GM23338 (cell line): ENCODE results near the gene SKIC8. TPM values are rescaled to one million over a fixed set of nuclear protein-coding genes. Genes with fewer than 3 reads are reported as not detected.

ENCODE experiments used
- ATAC-seq: fragments of 200-7000 bp; cut with Tn5 transposase; 3 replicates; pipeline ENCODE4 v1.9.1; 2020
- DNase-seq: peaks from one replicate; pipeline ENCODE4 v3.0.0-alpha.2; 2015; ENCODE audit warnings: low spot score
- H2AFZ ChIP-seq: fragments of 200-600 bp; sonication (generic); 2 replicates; pipeline ENCODE4 v1.8.0; 2016; ENCODE audit warnings: antibody characterized with exemption, mild to moderate bottlenecking, moderate library complexity
- H3F3A ChIP-seq: fragments of 200-600 bp; sonication (generic); replicated peaks from 2 replicates; pipeline ENCODE4 v1.8.0; 2017; ENCODE audit warnings: antibody characterized with exemption, mixed run types, low read depth
- H3K27ac ChIP-seq: fragments of 200-600 bp; sonication (generic); 2 replicates; pipeline ENCODE4 v1.6.1; 2016; ENCODE audit warnings: low read depth
- H3K27me3 ChIP-seq: fragments of 200-600 bp; sonication (generic); 2 replicates; pipeline ENCODE4 v1.8.0; 2016; ENCODE audit warnings: mild to moderate bottlenecking, mixed run types, moderate library complexity; ENCODE audit not compliant: insufficient read depth
- H3K36me3 ChIP-seq: fragments of 200-600 bp; sonication (generic); 2 replicates; pipeline ENCODE4 v1.8.0; 2016; ENCODE audit warnings: mild to moderate bottlenecking; ENCODE audit not compliant: insufficient read depth
- H3K4me1 ChIP-seq: fragments of 200-600 bp; sonication (generic); 2 replicates; pipeline ENCODE4 v1.8.0; 2016; ENCODE audit warnings: mild to moderate bottlenecking, moderate library complexity; ENCODE audit not compliant: insufficient read depth
- H3K4me2 ChIP-seq: fragments of 200-600 bp; sonication (generic); 2 replicates; pipeline ENCODE4 v1.7.1; 2017; ENCODE audit warnings: mixed run types
- H3K4me3 ChIP-seq: fragments of 200-600 bp; sonication (generic); 2 replicates; pipeline ENCODE4 v1.6.1; 2016; ENCODE audit warnings: mixed run types
- H3K79me2 ChIP-seq: fragments of 200-600 bp; sonication (generic); replicated peaks from 2 replicates; pipeline ENCODE4 v1.8.0; 2017; ENCODE audit warnings: mild to moderate bottlenecking; ENCODE audit not compliant: insufficient read depth
- H3K9me2 ChIP-seq: fragments of 200-600 bp; sonication (generic); 2 replicates; pipeline ENCODE4 v1.8.0; 2017; ENCODE audit not compliant: insufficient read depth
- H4K20me1 ChIP-seq: fragments of 200-600 bp; sonication (generic); replicated peaks from 2 replicates; pipeline ENCODE4 v1.8.0; 2017; ENCODE audit warnings: mild to moderate bottlenecking; ENCODE audit not compliant: insufficient read depth
- H3K27ac Mint-ChIP-seq: 2 replicates; pipeline ENCODE4 v1.8.0; 2020; ENCODE audit warnings: inconsistent platforms, mild to moderate bottlenecking, moderate library complexity, mixed read lengths
- H3K27me3 Mint-ChIP-seq: 3 replicates; pipeline ENCODE4 v1.8.0; 2022; ENCODE audit warnings: low read depth, mild to moderate bottlenecking, moderate library complexity, mixed read lengths, inconsistent platforms; ENCODE audit not compliant: insufficient read depth, poor library complexity
- H3K36me3 Mint-ChIP-seq: 3 replicates; pipeline ENCODE4 v1.8.0; 2021; ENCODE audit warnings: low read depth, mild to moderate bottlenecking, inconsistent platforms, moderate library complexity, mixed read lengths
- H3K4me1 Mint-ChIP-seq: 3 replicates; pipeline ENCODE4 v1.8.0; 2020; ENCODE audit warnings: mild to moderate bottlenecking, inconsistent platforms, mixed read lengths
- H3K4me3 Mint-ChIP-seq: 3 replicates; pipeline ENCODE4 v1.8.0; 2021; ENCODE audit warnings: moderate library complexity, mild to moderate bottlenecking, inconsistent platforms, mixed read lengths
- H3K9me3 Mint-ChIP-seq: 3 replicates; pipeline ENCODE4 v1.8.0; 2020; ENCODE audit warnings: moderate library complexity, mild to moderate bottlenecking, inconsistent platforms, mixed read lengths
- CREB1 ChIP-seq: fragments of 250-450 bp; sonication (Bioruptor Pico); IDR thresholded peaks from 2 replicates; pipeline ENCODE4 v1.5.0; 2020; ENCODE audit warnings: low read depth, mild to moderate bottlenecking, moderate library complexity
- NANOG ChIP-seq: IDR thresholded peaks from 2 replicates; pipeline ENCODE4 v1.6.1; 2016; ENCODE audit warnings: antibody characterized with exemption, borderline replicate concordance
- POLR2AphosphoS5 ChIP-seq: IDR thresholded peaks from 2 replicates; pipeline ENCODE4 v1.6.1; 2016; ENCODE audit warnings: antibody characterized with exemption, low read depth
- polyA plus RNA-seq: library from polyadenylated mRNA; unstranded; fragments of >200 nt; fragmentation: Nextera tagmentation; extraction: Ambion mirVana; gene quantifications from 2 replicates; pipeline ENCODE4 v1.2.1, GENCODE V29; 2016
- total RNA-seq: library from RNA; depleted of rRNA; stranded (reverse); fragments of >200 nt; shearing (Covaris generic); gene quantifications from 2 replicates; pipeline ENCODE4 v1.2.3, GENCODE V29; 2014
- TF ChIP-seq, protein P1 (sequence below): fragments of 250-450 bp; sonication (Bioruptor Pico); IDR thresholded peaks from 2 replicates; pipeline ENCODE4 v1.5.0; 2020; ENCODE audit warnings: mild to moderate bottlenecking, moderate library complexity
- TF ChIP-seq, protein P2 (sequence below), 2 experiments: fragments of 200-600 bp in 1 of 2; sonication (generic) in 1 of 2; conservative IDR thresholded peaks; 2 replicates each; pipeline versions ENCODE4 v1.5.1 to v1.6.1; 2016 to 2017; ENCODE audit warnings: antibody characterized with exemption in 2 of 2, low read depth in 2 of 2, mild to moderate bottlenecking in 2 of 2, moderate library complexity in 1 of 2
- TF ChIP-seq, protein P3 (sequence below): IDR thresholded peaks from 2 replicates; pipeline ENCODE4 v1.6.1; 2016; ENCODE audit warnings: antibody characterized with exemption

SKIC8 gene
- total and polyA plus RNA-seq, 2 experiments from 2014 or later, result 59.4 to 73.8 TPM

DNA sequence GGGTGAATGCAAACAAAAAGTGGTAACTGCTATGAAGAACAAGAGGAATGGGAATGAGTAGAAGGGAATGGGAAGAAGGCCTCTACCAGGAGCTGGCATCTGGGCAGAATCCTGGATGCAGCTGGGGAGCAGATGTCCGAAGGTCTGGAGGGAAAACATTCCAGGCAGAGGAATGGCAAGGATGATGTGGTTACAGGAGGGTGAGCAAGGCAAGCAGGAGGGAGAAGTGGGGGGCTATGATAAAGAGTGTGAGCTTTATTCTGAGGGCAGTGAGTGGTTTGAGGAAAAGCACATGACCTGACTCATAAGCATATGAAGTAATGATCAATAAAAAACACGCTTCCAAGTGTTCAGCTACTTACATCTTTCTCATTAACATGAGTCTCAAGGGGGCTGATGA, 17.1 kb downstream of the SKIC8 start:
- Mint-ChIP-seq H3K27me3 (peaks cover 2% of the 10 kb centered on the region), H3K9me3 (no peaks in the 10 kb centered on the region), H3K36me3 (0 out of 3 replicates have a peak, but pooled peaks cover 5% of the 10 kb centered on the region), H3K4me3 (no peak overlapping the region), H3K27ac (no peak overlapping the region), H3K4me1 (no peaks in the 10 kb centered on the region)
- Histone ChIP-seq H3K9me2 (no peaks in the 10 kb centered on the region), H4K20me1 (no peaks in the 10 kb centered on the region; the same call in 1 of the 2 replicates), H3K79me2 (no peaks in the 10 kb centered on the region), H3K27me3 (no peaks in the 10 kb centered on the region), H3K27ac (no peak overlapping the region), H3K4me3 (no peak overlapping the region), H3K4me1 (no peaks in the 10 kb centered on the region), H3K4me2 (no peak overlapping the region), H3K36me3 (0 out of 2 replicates have a peak, but pooled peaks cover 5% of the 10 kb centered on the region), H2AFZ (no peak overlapping the region), H3F3A (no peaks in the 10 kb centered on the region)
- TF ChIP-seq, protein P1, sequence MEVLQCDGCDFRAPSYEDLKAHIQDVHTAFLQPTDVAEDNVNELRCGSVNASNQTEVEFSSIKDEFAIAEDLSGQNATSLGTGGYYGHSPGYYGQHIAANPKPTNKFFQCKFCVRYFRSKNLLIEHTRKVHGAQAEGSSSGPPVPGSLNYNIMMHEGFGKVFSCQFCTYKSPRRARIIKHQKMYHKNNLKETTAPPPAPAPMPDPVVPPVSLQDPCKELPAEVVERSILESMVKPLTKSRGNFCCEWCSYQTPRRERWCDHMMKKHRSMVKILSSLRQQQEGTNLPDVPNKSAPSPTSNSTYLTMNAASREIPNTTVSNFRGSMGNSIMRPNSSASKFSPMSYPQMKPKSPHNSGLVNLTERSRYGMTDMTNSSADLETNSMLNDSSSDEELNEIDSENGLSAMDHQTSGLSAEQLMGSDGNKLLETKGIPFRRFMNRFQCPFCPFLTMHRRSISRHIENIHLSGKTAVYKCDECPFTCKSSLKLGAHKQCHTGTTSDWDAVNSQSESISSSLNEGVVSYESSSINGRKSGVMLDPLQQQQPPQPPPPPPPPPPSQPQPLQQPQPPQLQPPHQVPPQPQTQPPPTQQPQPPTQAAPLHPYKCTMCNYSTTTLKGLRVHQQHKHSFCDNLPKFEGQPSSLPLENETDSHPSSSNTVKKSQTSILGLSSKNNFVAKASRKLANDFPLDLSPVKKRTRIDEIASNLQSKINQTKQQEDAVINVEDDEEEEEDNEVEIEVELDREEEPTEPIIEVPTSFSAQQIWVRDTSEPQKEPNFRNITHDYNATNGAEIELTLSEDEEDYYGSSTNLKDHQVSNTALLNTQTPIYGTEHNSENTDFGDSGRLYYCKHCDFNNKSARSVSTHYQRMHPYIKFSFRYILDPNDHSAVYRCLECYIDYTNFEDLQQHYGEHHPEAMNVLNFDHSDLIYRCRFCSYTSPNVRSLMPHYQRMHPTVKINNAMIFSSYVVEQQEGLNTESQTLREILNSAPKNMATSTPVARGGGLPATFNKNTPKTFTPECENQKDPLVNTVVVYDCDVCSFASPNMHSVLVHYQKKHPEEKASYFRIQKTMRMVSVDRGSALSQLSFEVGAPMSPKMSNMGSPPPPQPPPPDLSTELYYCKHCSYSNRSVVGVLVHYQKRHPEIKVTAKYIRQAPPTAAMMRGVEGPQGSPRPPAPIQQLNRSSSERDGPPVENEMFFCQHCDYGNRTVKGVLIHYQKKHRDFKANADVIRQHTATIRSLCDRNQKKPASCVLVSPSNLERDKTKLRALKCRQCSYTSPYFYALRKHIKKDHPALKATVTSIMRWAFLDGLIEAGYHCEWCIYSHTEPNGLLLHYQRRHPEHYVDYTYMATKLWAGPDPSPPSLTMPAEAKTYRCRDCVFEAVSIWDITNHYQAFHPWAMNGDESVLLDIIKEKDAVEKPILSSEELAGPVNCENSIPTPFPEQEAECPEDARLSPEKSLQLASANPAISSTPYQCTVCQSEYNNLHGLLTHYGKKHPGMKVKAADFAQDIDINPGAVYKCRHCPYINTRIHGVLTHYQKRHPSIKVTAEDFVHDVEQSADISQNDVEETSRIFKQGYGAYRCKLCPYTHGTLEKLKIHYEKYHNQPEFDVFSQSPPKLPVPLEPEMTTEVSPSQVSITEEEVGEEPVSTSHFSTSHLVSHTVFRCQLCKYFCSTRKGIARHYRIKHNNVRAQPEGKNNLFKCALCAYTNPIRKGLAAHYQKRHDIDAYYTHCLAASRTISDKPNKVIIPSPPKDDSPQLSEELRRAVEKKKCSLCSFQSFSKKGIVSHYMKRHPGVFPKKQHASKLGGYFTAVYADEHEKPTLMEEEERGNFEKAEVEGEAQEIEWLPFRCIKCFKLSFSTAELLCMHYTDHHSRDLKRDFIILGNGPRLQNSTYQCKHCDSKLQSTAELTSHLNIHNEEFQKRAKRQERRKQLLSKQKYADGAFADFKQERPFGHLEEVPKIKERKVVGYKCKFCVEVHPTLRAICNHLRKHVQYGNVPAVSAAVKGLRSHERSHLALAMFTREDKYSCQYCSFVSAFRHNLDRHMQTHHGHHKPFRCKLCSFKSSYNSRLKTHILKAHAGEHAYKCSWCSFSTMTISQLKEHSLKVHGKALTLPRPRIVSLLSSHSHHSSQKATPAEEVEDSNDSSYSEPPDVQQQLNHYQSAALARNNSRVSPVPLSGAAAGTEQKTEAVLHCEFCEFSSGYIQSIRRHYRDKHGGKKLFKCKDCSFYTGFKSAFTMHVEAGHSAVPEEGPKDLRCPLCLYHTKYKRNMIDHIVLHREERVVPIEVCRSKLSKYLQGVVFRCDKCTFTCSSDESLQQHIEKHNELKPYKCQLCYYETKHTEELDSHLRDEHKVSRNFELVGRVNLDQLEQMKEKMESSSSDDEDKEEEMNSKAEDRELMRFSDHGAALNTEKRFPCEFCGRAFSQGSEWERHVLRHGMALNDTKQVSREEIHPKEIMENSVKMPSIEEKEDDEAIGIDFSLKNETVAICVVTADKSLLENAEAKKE (CRISPR knock-in tag), result no peak
- TF ChIP-seq CREB1, result no peak
- no peak for TF ChIP-seq POLR2AphosphoS5
- no peak for TF ChIP-seq NANOG
- TF ChIP-seq, protein P2, sequence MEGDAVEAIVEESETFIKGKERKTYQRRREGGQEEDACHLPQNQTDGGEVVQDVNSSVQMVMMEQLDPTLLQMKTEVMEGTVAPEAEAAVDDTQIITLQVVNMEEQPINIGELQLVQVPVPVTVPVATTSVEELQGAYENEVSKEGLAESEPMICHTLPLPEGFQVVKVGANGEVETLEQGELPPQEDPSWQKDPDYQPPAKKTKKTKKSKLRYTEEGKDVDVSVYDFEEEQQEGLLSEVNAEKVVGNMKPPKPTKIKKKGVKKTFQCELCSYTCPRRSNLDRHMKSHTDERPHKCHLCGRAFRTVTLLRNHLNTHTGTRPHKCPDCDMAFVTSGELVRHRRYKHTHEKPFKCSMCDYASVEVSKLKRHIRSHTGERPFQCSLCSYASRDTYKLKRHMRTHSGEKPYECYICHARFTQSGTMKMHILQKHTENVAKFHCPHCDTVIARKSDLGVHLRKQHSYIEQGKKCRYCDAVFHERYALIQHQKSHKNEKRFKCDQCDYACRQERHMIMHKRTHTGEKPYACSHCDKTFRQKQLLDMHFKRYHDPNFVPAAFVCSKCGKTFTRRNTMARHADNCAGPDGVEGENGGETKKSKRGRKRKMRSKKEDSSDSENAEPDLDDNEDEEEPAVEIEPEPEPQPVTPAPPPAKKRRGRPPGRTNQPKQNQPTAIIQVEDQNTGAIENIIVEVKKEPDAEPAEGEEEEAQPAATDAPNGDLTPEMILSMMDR (conservative IDR thresholded peaks at IDR 0.05; ENCODE audit: low read depth in 2 of 2), result no peak
- TF ChIP-seq, protein P3, sequence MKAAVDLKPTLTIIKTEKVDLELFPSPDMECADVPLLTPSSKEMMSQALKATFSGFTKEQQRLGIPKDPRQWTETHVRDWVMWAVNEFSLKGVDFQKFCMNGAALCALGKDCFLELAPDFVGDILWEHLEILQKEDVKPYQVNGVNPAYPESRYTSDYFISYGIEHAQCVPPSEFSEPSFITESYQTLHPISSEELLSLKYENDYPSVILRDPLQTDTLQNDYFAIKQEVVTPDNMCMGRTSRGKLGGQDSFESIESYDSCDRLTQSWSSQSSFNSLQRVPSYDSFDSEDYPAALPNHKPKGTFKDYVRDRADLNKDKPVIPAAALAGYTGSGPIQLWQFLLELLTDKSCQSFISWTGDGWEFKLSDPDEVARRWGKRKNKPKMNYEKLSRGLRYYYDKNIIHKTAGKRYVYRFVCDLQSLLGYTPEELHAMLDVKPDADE, result no peak
- ATAC-seq (no peak), DNase-seq (no peak)
